Right lung (tissue), 5 donors: ENCODE measurements around the gene PML. TPM values are rescaled to one million over a fixed set of nuclear protein-coding genes. Genes with fewer than 3 reads are reported as not detected.

Experiments
- polyA plus RNA-seq, 5 donors: library from polyadenylated mRNA; unstranded; fragments of 120-200 nt; gene quantifications; one replicate each; pipeline versions ENCODE4 v1.2.1 to v1.2.3, GENCODE V29; 2013; ENCODE audit warnings: inconsistent platforms in 1 of 5, low replicate concordance in 1 of 5; ENCODE audit not compliant: insufficient read length in 5 of 5, insufficient read depth in 1 of 5

PML gene
- polyA plus RNA-seq, 5 donors, result 30.7 to 54.1 (median 43.0) TPM

Other genes starting within 250 kb of the PML start
- gene INSYN1, start 241.4 kb upstream of the PML start, polyA plus RNA-seq, result 10 to 100 TPM; 15.8 to 54.9 (median 22.5) TPM
- not detected for gene TBC1D21, start 121.2 kb upstream of the PML start, polyA plus RNA-seq
- gene LOXL1, start 68.3 kb upstream of the PML start, polyA plus RNA-seq, result 100 to 1,000 TPM; 123 to 201 (median 139) TPM
- gene STOML1, start 2.4 kb upstream of the PML start, polyA plus RNA-seq, result 10 to 100 TPM in 4 of 5 donors, 1 to 10 TPM in 1; 9.4 to 17.8 (median 12.5) TPM
- gene GOLGA6A, start 87.8 kb downstream of the PML start, polyA plus RNA-seq, result under 1 TPM in 3 of 5 donors, not detected in 2; 0.08 to 0.86 (median 0.15) TPM
- gene ISLR2, start 135.9 kb downstream of the PML start, polyA plus RNA-seq, result 1 to 10 TPM; 4.0 to 8.8 (median 6.4) TPM
- gene ISLR, start 179.0 kb downstream of the PML start, polyA plus RNA-seq, result 10 to 100 TPM; 45.1 to 65.2 (median 54.5) TPM
- gene STRA6, start 208.1 kb downstream of the PML start, polyA plus RNA-seq, result 1 to 10 TPM; 4.7 to 9.0 (median 6.9) TPM
- gene CCDC33, start 241.6 kb downstream of the PML start, polyA plus RNA-seq, result 1 to 10 TPM in 4 of 5 donors, under 1 TPM in 1; 0.57 to 2.6 (median 1.8) TPM